Left lung (tissue), 10 donors: ENCODE measurements around the gene LGR4. TPM values are rescaled to one million over a fixed set of nuclear protein-coding genes. Genes with fewer than 3 reads are reported as not detected.
A peak's percentile ranks its signal among the peaks of the same experiment; 100 is the strongest.

ENCODE experiments used
- ATAC-seq: fragments of 200-7000 bp; cut with Tn5 transposase; one replicate; pipeline ENCODE4 v1.9.1; 2020; ENCODE audit warnings: moderate library complexity
- DNase-seq, 4 donors: peaks; one replicate each; pipeline ENCODE4 v3.0.0-alpha.2; 2013 to 2020
- H3K27ac ChIP-seq, 2 donors: fragments of 200-600 bp; sonication (generic) in 1 of 2; one replicate each; pipeline versions ENCODE4 v1.5.0 to v1.8.0; 2020 to 2021
- H3K27me3 ChIP-seq, 2 donors: fragments of 200-600 bp; sonication (generic) in 1 of 2; one replicate each; pipeline versions ENCODE4 v1.5.0 to v1.8.0; 2020 to 2021
- H3K36me3 ChIP-seq, 2 donors: fragments of 200-600 bp; sonication (generic) in 1 of 2; one replicate each; pipeline versions ENCODE4 v1.5.0 to v1.8.0; 2020 to 2021
- H3K4me1 ChIP-seq, 2 donors: fragments of 200-600 bp; one replicate each; pipeline ENCODE4 v1.8.0; 2021
- H3K4me3 ChIP-seq, 2 donors: fragments of 200-600 bp; sonication (generic) in 1 of 2; one replicate each; pipeline versions ENCODE4 v1.5.0 to v1.8.0; 2020 to 2021; ENCODE audit warnings: mild to moderate bottlenecking in 1 of 2
- H3K9me3 ChIP-seq, 2 donors: fragments of 200-600 bp; sonication (generic) in 1 of 2; one replicate each; pipeline versions ENCODE4 v1.5.0 to v1.8.0; 2020 to 2021
- CTCF ChIP-seq, 2 donors: fragments of 200-600 bp; sonication (generic) in 1 of 2; IDR thresholded peaks; one replicate each; pipeline versions ENCODE4 v1.5.0 to v1.8.0; 2021; ENCODE audit warnings: antibody characterized with exemption in 2 of 2
- intact Hi-C, 2 donors: fragments of 100-400 bp; cut with DNase I; formaldehyde crosslinking; loops; one replicate each; pipeline versions ENCODE4 v1.11.2 to v1.14.2; 2022
- polyA plus RNA-seq, 6 donors: library from polyadenylated mRNA; unstranded; fragments of 120-200 nt; gene quantifications; one replicate each; pipeline ENCODE4 v1.2.1, GENCODE V29; 2013; ENCODE audit not compliant: insufficient read length in 6 of 6
- total RNA-seq, 2 donors: library from RNA; stranded (reverse); fragmentation: NEBNext Ultra II Directional; extraction: Animal tissue kit (Norgen Biotek cat#: 25700); gene quantifications; one replicate each; pipeline ENCODE4 v1.2.1, GENCODE V29; 2021
- donor health status: DM: no; HTN: yes; CAD: no.
- donor health status: DM: no; HTN: no; CAD: no.

The LGR4 gene
- total and polyA plus RNA-seq, 8 donors, result 4.0 to 23.7 (median 21.7) TPM

GRCh38 chr11:27456795-27457329, 15.7 kb downstream of the LGR4 start:
- H3K4me3 ChIP-seq, result no peak overlapping the region
- no peaks in the 10 kb centered on the region for H3K36me3 ChIP-seq
- H3K4me1 ChIP-seq, result peaks cover 0 to 5% of the 10 kb centered on the region in 2 donors
- ATAC-seq (no peak), DNase-seq (no peak)
- no peaks in the 10 kb centered on the region for H3K27me3 ChIP-seq
- TF ChIP-seq CTCF (IDR thresholded peaks at IDR 0.05), result no peak
- no peaks in the 10 kb centered on the region for H3K9me3 ChIP-seq
- intact Hi-C loops, result no loop called here
- H3K27ac ChIP-seq, result no peak overlapping the region

- Histone ChIP-seq H3K27ac (no peak overlapping the region), H3K27me3 (no peaks in the 10 kb centered on the region), H3K9me3 (no peaks in the 10 kb centered on the region), H3K4me1 (peaks cover 0 to 5% of the 10 kb centered on the region in 2 donors), H3K36me3 (no peaks in the 10 kb centered on the region), H3K4me3 (no peak overlapping the region)
- peak; percentile 48 for ATAC-seq
- no peak for DNase-seq
- intact Hi-C loops, result no loop called here
- no peak for TF ChIP-seq CTCF (IDR thresholded peaks at IDR 0.05)
Observed at GRCh38 chr11:27456140-27456794, 16.3 kb downstream of the LGR4 start.

GRCh38 chr11:27455667-27456066, 16.9 kb downstream of the LGR4 start:
- TF ChIP-seq CTCF (IDR thresholded peaks at IDR 0.05), result no peak
- ATAC-seq (no peak), DNase-seq (no peak)
- no peaks in the 10 kb centered on the region for H3K36me3 ChIP-seq
- H3K27me3 ChIP-seq, result no peaks in the 10 kb centered on the region
- intact Hi-C loops, result no loop called here
- no peak overlapping the region for H3K4me3 ChIP-seq
- no peaks in the 10 kb centered on the region for H3K9me3 ChIP-seq
- peaks cover 0 to 5% of the 10 kb centered on the region in 2 donors for H3K4me1 ChIP-seq
- H3K27ac ChIP-seq, result no peak overlapping the region

GRCh38 chr11:27453701-27454100, 18.9 kb downstream of the LGR4 start:
- ATAC-seq (no peak), DNase-seq (no peak)
- TF ChIP-seq CTCF (IDR thresholded peaks at IDR 0.05), result no peak
- Histone ChIP-seq H3K36me3 (no peaks in the 10 kb centered on the region), H3K4me1 (peaks cover 0 to 5% of the 10 kb centered on the region in 2 donors), H3K9me3 (no peaks in the 10 kb centered on the region), H3K27ac (no peak overlapping the region), H3K27me3 (no peaks in the 10 kb centered on the region), H3K4me3 (no peak overlapping the region)
- intact Hi-C loops, result no loop called here

- ATAC-seq (no peak), DNase-seq (no peak)
- intact Hi-C loops, result no loop called here
- no peaks in the 10 kb centered on the region for H3K9me3 ChIP-seq
- no peak overlapping the region for H3K27ac ChIP-seq
- H3K4me1 ChIP-seq, result peaks cover 0 to 5% of the 10 kb centered on the region in 2 donors
- TF ChIP-seq CTCF (IDR thresholded peaks at IDR 0.05), result no peak
- H3K27me3 ChIP-seq, result no peaks in the 10 kb centered on the region
- H3K36me3 ChIP-seq, result no peaks in the 10 kb centered on the region
- H3K4me3 ChIP-seq, result no peak overlapping the region
Observed at GRCh38 chr11:27452147-27452546, 20.4 kb downstream of the LGR4 start.
